A549 (cell line): ENCODE results near the gene HPCA.

Experiments used
- CBX2 ChIP-seq: fragments of 200-600 bp; sonication (generic); IDR thresholded peaks from 2 replicates; pipeline ENCODE4 v1.6.1; 2016; ENCODE audit warnings: low read depth, mild to moderate bottlenecking, borderline replicate concordance
- CTCF ChIP-seq: fragments of >200 bp; sonication (Bioruptor Twin); formaldehyde crosslinking; IDR thresholded peaks from 3 replicates; pipeline ENCODE4 v1.5.1; 2016
- MAFK ChIP-seq: fragments of 450-650 bp; IDR thresholded peaks from 2 replicates; pipeline ENCODE4 v1.6.1; 2014; ENCODE audit not compliant: partially characterized antibody
- RCOR1 ChIP-seq: fragments of 150-350 bp; IDR thresholded peaks from 2 replicates; pipeline ENCODE4 v1.6.1; 2014; ENCODE audit warnings: antibody characterized with exemption, low read length, low read depth
- REST ChIP-seq: fragments of 200-600 bp; sonication (generic); IDR thresholded peaks from 2 replicates; pipeline ENCODE4 v1.6.1; 2016; ENCODE audit warnings: antibody characterized with exemption, mild to moderate bottlenecking, moderate library complexity

GRCh38 chr1:32868806-32869455 lies 17.4 kb upstream of the HPCA start:
- TF ChIP-seq RCOR1: no peak
- no peak for TF ChIP-seq CTCF
- TF ChIP-seq MAFK: no peak
- TF ChIP-seq REST: no peak
- no peak for TF ChIP-seq CBX2
